MG63 (cell line): ENCODE results near the gene TAMM41. TPM values are rescaled to one million over a fixed set of nuclear protein-coding genes. Genes with fewer than 3 reads are reported as not detected.
"Not testable (repeated sequence)": the region's sequence is repeated elsewhere in the genome, so short reads cannot be mapped to it uniquely, and the experiment has no call there.

Experiments
- DNase-seq: peaks from one replicate; pipeline ENCODE4 v3.0.0-alpha.2; 2020
- H3K27me3 ChIP-seq: fragments of 250-450 bp; sonication (Bioruptor Pico); 2 replicates; pipeline ENCODE4 v1.5.1; 2020; ENCODE audit warnings: mild to moderate bottlenecking, moderate library complexity
- H3K36me3 ChIP-seq: fragments of 250-450 bp; sonication (Bioruptor Pico); 2 replicates; pipeline ENCODE4 v1.5.1; 2020; ENCODE audit warnings: mild to moderate bottlenecking, moderate library complexity
- H3K4me3 ChIP-seq: fragments of 250-450 bp; sonication (Bioruptor Pico); 2 replicates; pipeline ENCODE4 v1.5.1; 2020; ENCODE audit warnings: mild to moderate bottlenecking, moderate library complexity
- H3K9me3 ChIP-seq: fragments of 250-450 bp; sonication (Bioruptor Pico); 2 replicates; pipeline ENCODE4 v1.5.1; 2020; ENCODE audit warnings: mild to moderate bottlenecking, moderate library complexity
- total RNA-seq: library from RNA; depleted of rRNA; stranded (reverse); fragments of >200 nt; shearing (Covaris generic); gene quantifications from 2 replicates; pipeline ENCODE4 v1.2.3, GENCODE V29; 2014; ENCODE audit warnings: low replicate concordance; rRNA removed

The TAMM41 gene
- 0.59 and 1.1 TPM in 2 replicates for total RNA-seq

- peak within 1 kb of the TSS; percentile 85 for H3K4me3 ChIP-seq
- peaks cover 4% of the 10 kb centered on the region for H3K36me3 ChIP-seq
- H3K9me3 ChIP-seq: no peaks in the 10 kb centered on the region
- no peaks in the 10 kb centered on the region for H3K27me3 ChIP-seq
- peak; percentile 87 for DNase-seq
These were observed at the start of gene TAMM41 for GRCh38 chr3:11846281-11847266. Gene TAMM41 (minus strand): TSS chr3:11846885. CDS start chr3:11846636, 249 bp downstream.

- no peak overlapping the region for H3K4me3 ChIP-seq
- no peaks in the 10 kb centered on the region for H3K27me3 ChIP-seq
- no peak for DNase-seq
- no peaks in the 10 kb centered on the region for H3K9me3 ChIP-seq
- H3K36me3 ChIP-seq: no peaks in the 10 kb centered on the region
These were observed 32.2 kb upstream of the TAMM41 start for GRCh38 chr3:11878837-11879236.

GRCh38 chr3:11874707-11875106 lies 28.0 kb upstream of the TAMM41 start:
- H3K36me3 ChIP-seq, H3K9me3 ChIP-seq, H3K27me3 ChIP-seq, DNase-seq, H3K4me3 ChIP-seq: not testable (repeated sequence)

GRCh38 chr3:11863739-11864138 lies 17.1 kb upstream of the TAMM41 start:
- H3K4me3 ChIP-seq, H3K36me3 ChIP-seq, H3K9me3 ChIP-seq, H3K27me3 ChIP-seq, DNase-seq: not testable (repeated sequence)

- not testable (repeated sequence) for H3K27me3 ChIP-seq, DNase-seq, H3K4me3 ChIP-seq, H3K9me3 ChIP-seq, H3K36me3 ChIP-seq
These were observed 15.9 kb upstream of the TAMM41 start for GRCh38 chr3:11862584-11862983.

GRCh38 chr3:11862145-11862544 lies 15.5 kb upstream of the TAMM41 start:
- H3K36me3 ChIP-seq, H3K9me3 ChIP-seq, DNase-seq, H3K27me3 ChIP-seq, H3K4me3 ChIP-seq: not testable (repeated sequence)

- not testable (repeated sequence) for H3K27me3 ChIP-seq, H3K9me3 ChIP-seq, H3K4me3 ChIP-seq, H3K36me3 ChIP-seq, DNase-seq
These were observed 13.5 kb upstream of the TAMM41 start for GRCh38 chr3:11860213-11860612.

- H3K36me3 ChIP-seq: no peaks in the 10 kb centered on the region
- H3K9me3 ChIP-seq: no peaks in the 10 kb centered on the region
- H3K4me3 ChIP-seq: no peak overlapping the region
- peaks cover 3% of the 10 kb centered on the region; the same call in 1 of the 2 replicates for H3K27me3 ChIP-seq
- DNase-seq: no peak
These were observed 6.8 kb upstream of the TAMM41 start for GRCh38 chr3:11853450-11853849.

GRCh38 chr3:11850003-11850402 lies 3.3 kb upstream of the TAMM41 start:
- H3K27me3 ChIP-seq: peaks cover 3% of the 10 kb centered on the region; the same call in 1 of the 2 replicates

GRCh38 chr3:11847607-11848006 lies 922 bp upstream of the TAMM41 start:
- H3K36me3 ChIP-seq: no peaks in the 10 kb centered on the region; the same call in 1 of the 2 replicates
- no peak for DNase-seq
- H3K27me3 ChIP-seq: no peaks in the 10 kb centered on the region
- H3K4me3 ChIP-seq: no peak overlapping the region
- H3K9me3 ChIP-seq: no peaks in the 10 kb centered on the region

More at GRCh38 chr3:11850003-11850402, 3.3 kb upstream of the TAMM41 start:
- Histone ChIP-seq H3K9me3 (no peaks in the 10 kb centered on the region), H3K4me3 (no peak overlapping the region), H3K36me3 (no peaks in the 10 kb centered on the region)
- DNase-seq: no peak

- H3K4me3 ChIP-seq: peak overlapping the region; percentile 85
- no peaks in the 10 kb centered on the region for H3K27me3 ChIP-seq
- H3K9me3 ChIP-seq: no peaks in the 10 kb centered on the region
- H3K36me3 ChIP-seq: peaks cover 6% of the 10 kb centered on the region
- DNase-seq: no peak
These were observed 1.0 kb downstream of the TAMM41 start for GRCh38 chr3:11845651-11846050.

- DNase-seq: no peak
- H3K9me3 ChIP-seq: no peaks in the 10 kb centered on the region; the same call in 1 of the 2 replicates
- no peaks in the 10 kb centered on the region for H3K27me3 ChIP-seq
- peaks cover 6% of the 10 kb centered on the region for H3K36me3 ChIP-seq
- H3K4me3 ChIP-seq: no peak overlapping the region
These were observed 1.8 kb downstream of the TAMM41 start for GRCh38 chr3:11844891-11845290.

- no peak for DNase-seq
- no peaks in the 10 kb centered on the region for H3K27me3 ChIP-seq
- no peaks in the 10 kb centered on the region for H3K9me3 ChIP-seq
- no peak overlapping the region for H3K4me3 ChIP-seq
- peaks cover 4% of the 10 kb centered on the region for H3K36me3 ChIP-seq
These were observed 11.6 kb downstream of the TAMM41 start for GRCh38 chr3:11835028-11835639.

GRCh38 chr3:11832981-11833905 lies 13.4 kb downstream of the TAMM41 start:
- H3K27me3 ChIP-seq: no peaks in the 10 kb centered on the region
- no peak overlapping the region for H3K4me3 ChIP-seq
- no peak for DNase-seq
- H3K9me3 ChIP-seq: no peaks in the 10 kb centered on the region
- peaks cover 12% of the 10 kb centered on the region for H3K36me3 ChIP-seq

GRCh38 chr3:11829416-11829815 lies 17.3 kb downstream of the TAMM41 start:
- no peak for DNase-seq
- Histone ChIP-seq H3K4me3 (no peak overlapping the region), H3K27me3 (no peaks in the 10 kb centered on the region), H3K36me3 (peaks cover 12% of the 10 kb centered on the region), H3K9me3 (no peaks in the 10 kb centered on the region)

- H3K4me3 ChIP-seq: no peak overlapping the region
- peaks cover 8% of the 10 kb centered on the region for H3K36me3 ChIP-seq
- H3K9me3 ChIP-seq: no peaks in the 10 kb centered on the region
- H3K27me3 ChIP-seq: no peaks in the 10 kb centered on the region
- DNase-seq: no peak
These were observed 19.9 kb downstream of the TAMM41 start for GRCh38 chr3:11826628-11827265.
